Ishikawa (cell line): Measurements from ENCODE around the gene GEMIN4.

ENCODE experiments used
- CEBPB ChIP-seq: IDR thresholded peaks from 2 replicates; pipeline ENCODE4 v1.6.1; 2012
- CREB1 ChIP-seq: IDR thresholded peaks from 2 replicates; pipeline ENCODE4 v1.6.1; 2012; ENCODE audit warnings: low read depth
- EGR1 ChIP-seq: IDR thresholded peaks from 2 replicates; pipeline ENCODE4 v1.6.1; 2012
- EP300 ChIP-seq: IDR thresholded peaks from 2 replicates; pipeline ENCODE4 v1.6.1; 2012; ENCODE audit warnings: borderline replicate concordance
- FOXM1 ChIP-seq: IDR thresholded peaks from 2 replicates; pipeline ENCODE4 v1.6.1; 2012; ENCODE audit warnings: low read depth, borderline replicate concordance
- MAX ChIP-seq: IDR thresholded peaks from 2 replicates; pipeline ENCODE4 v1.6.1; 2012
- NFIC ChIP-seq: IDR thresholded peaks from 2 replicates; pipeline ENCODE4 v1.6.1; 2012
- RAD21 ChIP-seq: IDR thresholded peaks from 2 replicates; pipeline ENCODE4 v1.6.1; 2012; ENCODE audit warnings: low read depth
- TAF1 ChIP-seq: IDR thresholded peaks from 2 replicates; pipeline ENCODE4 v1.6.1; 2012; ENCODE audit warnings: low read depth, mild to moderate bottlenecking
- TCF12 ChIP-seq: IDR thresholded peaks from 2 replicates; pipeline ENCODE4 v1.6.1; 2012; ENCODE audit warnings: low read depth
- TEAD4 ChIP-seq: IDR thresholded peaks from 2 replicates; pipeline ENCODE4 v1.6.1; 2012
- YY1 ChIP-seq: IDR thresholded peaks from 2 replicates; pipeline ENCODE4 v1.6.1; 2012; ENCODE audit warnings: low read depth
- ZBTB7A ChIP-seq: IDR thresholded peaks from 2 replicates; pipeline ENCODE4 v1.6.1; 2012; ENCODE audit warnings: low read depth
- TF ChIP-seq, protein P1 (sequence below): IDR thresholded peaks from 2 replicates; pipeline ENCODE4 v1.6.1; 2012
- TF ChIP-seq, protein P2 (sequence below): IDR thresholded peaks from 2 replicates; pipeline ENCODE4 v1.6.1; 2012; ENCODE audit warnings: low read depth, mild to moderate bottlenecking

GEMIN4 gene

DNA sequence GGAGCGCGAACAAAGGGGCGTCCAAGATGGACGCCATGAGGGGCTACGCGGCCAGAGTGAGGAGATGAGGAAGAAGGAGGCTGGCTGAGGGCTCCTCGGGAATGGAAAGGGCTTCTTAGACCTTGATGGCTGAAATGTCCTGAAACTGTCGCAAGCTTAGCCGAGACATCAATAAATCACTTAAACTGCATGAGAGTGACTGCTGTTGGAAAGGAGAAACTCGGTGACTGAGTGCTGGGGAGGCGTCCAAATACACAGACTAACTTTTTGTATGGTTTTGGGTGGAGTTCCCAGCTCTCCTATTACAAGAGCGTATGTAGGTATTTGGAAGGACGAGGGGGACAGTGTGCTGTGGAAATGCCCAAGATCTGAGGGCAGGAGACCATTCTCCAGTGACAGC lies 1.4 kb upstream of the GEMIN4 start:
- TF ChIP-seq TEAD4 (no peak), CREB1 (no peak), CEBPB (no peak), RAD21 (no peak), ZBTB7A (no peak), FOXM1 (no peak), TAF1 (no peak), MAX (no peak), TCF12 (no peak), NFIC (no peak), EP300 (no peak), YY1 (no peak), EGR1 (no peak)
- TF ChIP-seq, protein P1, sequence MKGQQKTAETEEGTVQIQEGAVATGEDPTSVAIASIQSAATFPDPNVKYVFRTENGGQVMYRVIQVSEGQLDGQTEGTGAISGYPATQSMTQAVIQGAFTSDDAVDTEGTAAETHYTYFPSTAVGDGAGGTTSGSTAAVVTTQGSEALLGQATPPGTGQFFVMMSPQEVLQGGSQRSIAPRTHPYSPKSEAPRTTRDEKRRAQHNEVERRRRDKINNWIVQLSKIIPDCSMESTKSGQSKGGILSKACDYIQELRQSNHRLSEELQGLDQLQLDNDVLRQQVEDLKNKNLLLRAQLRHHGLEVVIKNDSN, result no peak
- TF ChIP-seq, protein P2, sequence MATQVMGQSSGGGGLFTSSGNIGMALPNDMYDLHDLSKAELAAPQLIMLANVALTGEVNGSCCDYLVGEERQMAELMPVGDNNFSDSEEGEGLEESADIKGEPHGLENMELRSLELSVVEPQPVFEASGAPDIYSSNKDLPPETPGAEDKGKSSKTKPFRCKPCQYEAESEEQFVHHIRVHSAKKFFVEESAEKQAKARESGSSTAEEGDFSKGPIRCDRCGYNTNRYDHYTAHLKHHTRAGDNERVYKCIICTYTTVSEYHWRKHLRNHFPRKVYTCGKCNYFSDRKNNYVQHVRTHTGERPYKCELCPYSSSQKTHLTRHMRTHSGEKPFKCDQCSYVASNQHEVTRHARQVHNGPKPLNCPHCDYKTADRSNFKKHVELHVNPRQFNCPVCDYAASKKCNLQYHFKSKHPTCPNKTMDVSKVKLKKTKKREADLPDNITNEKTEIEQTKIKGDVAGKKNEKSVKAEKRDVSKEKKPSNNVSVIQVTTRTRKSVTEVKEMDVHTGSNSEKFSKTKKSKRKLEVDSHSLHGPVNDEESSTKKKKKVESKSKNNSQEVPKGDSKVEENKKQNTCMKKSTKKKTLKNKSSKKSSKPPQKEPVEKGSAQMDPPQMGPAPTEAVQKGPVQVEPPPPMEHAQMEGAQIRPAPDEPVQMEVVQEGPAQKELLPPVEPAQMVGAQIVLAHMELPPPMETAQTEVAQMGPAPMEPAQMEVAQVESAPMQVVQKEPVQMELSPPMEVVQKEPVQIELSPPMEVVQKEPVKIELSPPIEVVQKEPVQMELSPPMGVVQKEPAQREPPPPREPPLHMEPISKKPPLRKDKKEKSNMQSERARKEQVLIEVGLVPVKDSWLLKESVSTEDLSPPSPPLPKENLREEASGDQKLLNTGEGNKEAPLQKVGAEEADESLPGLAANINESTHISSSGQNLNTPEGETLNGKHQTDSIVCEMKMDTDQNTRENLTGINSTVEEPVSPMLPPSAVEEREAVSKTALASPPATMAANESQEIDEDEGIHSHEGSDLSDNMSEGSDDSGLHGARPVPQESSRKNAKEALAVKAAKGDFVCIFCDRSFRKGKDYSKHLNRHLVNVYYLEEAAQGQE, result no peak

GRCh38 chr17:752620-753219 lies 656 bp upstream of the GEMIN4 start:
- TF ChIP-seq ZBTB7A (no peak; the same call in none of the 2 replicates), MAX (no peak), CREB1 (no peak), TAF1 (no peak), FOXM1 (no peak), YY1 (0 out of 2 replicates have a peak, but pooled peaks have one; percentile 5), NFIC (no peak)
- TF ChIP-seq, protein P1, result no peak

- TF ChIP-seq, protein P1, result 0 out of 2 replicates have a peak, but pooled peaks have one; percentile 5
- TF ChIP-seq EGR1 (no peak), MAX (peak; percentile 88), RAD21 (no peak)
These were observed 629 bp downstream of the GEMIN4 start for GRCh38 chr17:751269-752001.

DNA sequence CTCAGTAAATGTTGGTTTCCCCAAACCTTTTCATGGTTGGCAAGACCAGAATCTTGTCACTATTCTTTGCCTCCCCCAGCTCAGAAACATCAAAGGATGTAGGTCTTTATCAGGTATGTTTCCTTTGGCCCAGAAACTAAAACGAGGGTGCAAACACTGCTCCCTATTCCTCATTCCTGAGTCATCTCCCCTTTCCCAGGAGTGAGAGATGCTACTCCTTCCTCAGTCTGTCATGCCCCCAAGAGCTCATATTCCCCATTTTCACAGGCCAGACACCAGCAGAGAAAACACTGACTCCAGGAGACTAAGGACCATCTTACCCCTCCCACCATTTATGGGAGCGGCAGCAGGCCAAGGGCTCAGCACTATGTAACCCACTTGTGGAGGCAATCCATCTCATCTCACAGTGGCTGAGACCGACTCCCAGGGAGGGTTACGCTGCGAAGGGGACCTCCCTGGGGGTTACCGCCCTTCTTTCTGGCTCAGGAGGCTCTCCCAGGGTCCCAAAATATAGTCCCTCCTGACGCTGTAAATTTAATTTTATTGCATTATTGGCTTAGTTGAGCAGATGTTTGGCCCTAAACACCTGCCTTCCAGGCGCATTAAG lies 1.5 kb downstream of the GEMIN4 start:
- TF ChIP-seq FOXM1 (no peak), EP300 (no peak), CREB1 (no peak), CEBPB (no peak), EGR1 (no peak), RAD21 (no peak), NFIC (no peak), TAF1 (no peak), TCF12 (no peak), ZBTB7A (no peak), TEAD4 (no peak)
- TF ChIP-seq, protein P2, result no peak
